Lower leg skin (tissue), 3 donors: Measurements from ENCODE around the gene TPST1.

ENCODE experiments used
- CTCF ChIP-seq, 3 donors: fragments of 450-650 bp; IDR thresholded peaks; one replicate each; pipeline ENCODE4 v1.5.1; 2016; ENCODE audit warnings: antibody characterized with exemption in 3 of 3, mild to moderate bottlenecking in 3 of 3, moderate library complexity in 2 of 3
- POLR2A ChIP-seq, 2 donors: fragments of 450-650 bp; IDR thresholded peaks; one replicate each; pipeline ENCODE4 v1.6.1; 2016 to 2017; ENCODE audit warnings: antibody characterized with exemption in 2 of 2, mild to moderate bottlenecking in 1 of 2, moderate library complexity in 1 of 2

GRCh38 chr7:66362136-66362535 lies 157.0 kb downstream of the TPST1 start:
- no peak for TF ChIP-seq CTCF (IDR thresholded peaks at IDR 0.05)
- no peak for TF ChIP-seq POLR2A (IDR thresholded peaks at IDR 0.05)
